ENCODE data around the gene PTGES3.

- no peak for TF ChIP-seq CTCF (IDR thresholded peaks at IDR 0.05)
- TF ChIP-seq EP300 (IDR thresholded peaks at IDR 0.05): no peak
- TF ChIP-seq POLR2A (IDR thresholded peaks at IDR 0.05): no peak
Observed at GRCh38 chr12:56657416-56658379, 30.4 kb downstream of the PTGES3 start.

Data from stomach (tissue), 4 donors.